GM23338 (cell line): ENCODE measurements around the gene IQSEC3.

Source experiments
- CREB1 ChIP-seq: fragments of 250-450 bp; sonication (Bioruptor Pico); IDR thresholded peaks from 2 replicates; pipeline ENCODE4 v1.5.0; 2020; ENCODE audit warnings: low read depth, mild to moderate bottlenecking, moderate library complexity
- CTCF ChIP-seq, 2 experiments: fragments of 200-600 bp in 1 of 2; sonication (generic) in 1 of 2; conservative IDR thresholded peaks; 2 replicates each; pipeline versions ENCODE4 v1.5.1 to v1.6.1; 2016 to 2017; ENCODE audit warnings: antibody characterized with exemption in 2 of 2, low read depth in 2 of 2, mild to moderate bottlenecking in 2 of 2, moderate library complexity in 1 of 2
- EZH2 ChIP-seq: fragments of 200-600 bp; sonication (generic); IDR thresholded peaks from one replicate; pipeline ENCODE4 v1.8.0; 2017; ENCODE audit warnings: antibody characterized with exemption, mild to moderate bottlenecking, low read depth; ENCODE audit not compliant: unreplicated experiment
- EZH2phosphoT487 ChIP-seq: fragments of 200-600 bp; sonication (generic); IDR thresholded peaks from one replicate; pipeline ENCODE4 v1.8.1; 2018; ENCODE audit warnings: antibody characterized with exemption; ENCODE audit not compliant: unreplicated experiment
- JUNB ChIP-seq: IDR thresholded peaks from one replicate; pipeline ENCODE4 v1.6.1; 2016; ENCODE audit warnings: antibody characterized with exemption; ENCODE audit not compliant: unreplicated experiment
- POLR2AphosphoS5 ChIP-seq: IDR thresholded peaks from 2 replicates; pipeline ENCODE4 v1.6.1; 2016; ENCODE audit warnings: antibody characterized with exemption, low read depth
- ZNF114 ChIP-seq: fragments of 250-450 bp; sonication (Bioruptor Pico); IDR thresholded peaks from 2 replicates; pipeline ENCODE4 v1.5.0; 2020; ENCODE audit warnings: mild to moderate bottlenecking, moderate library complexity
- TF ChIP-seq, protein P1 (sequence below): fragments of 250-450 bp; sonication (Bioruptor Pico); IDR thresholded peaks from 2 replicates; pipeline ENCODE4 v1.5.0; 2020; ENCODE audit warnings: mild to moderate bottlenecking, moderate library complexity
- TF ChIP-seq, protein P2 (sequence below): IDR thresholded peaks from one replicate; pipeline ENCODE4 v1.6.1; 2018; ENCODE audit warnings: antibody characterized with exemption; ENCODE audit not compliant: unreplicated experiment

- TF ChIP-seq CTCF (conservative IDR thresholded peaks at IDR 0.05; ENCODE audit: low read depth in 2 of 2) (no peak), POLR2AphosphoS5 (no peak), EZH2 (no peak), EZH2phosphoT487 (no peak), CREB1 (CRISPR knock-in tag) (no peak), ZNF114 (CRISPR knock-in tag) (no peak), JUNB (no peak)
- TF ChIP-seq, protein P1, sequence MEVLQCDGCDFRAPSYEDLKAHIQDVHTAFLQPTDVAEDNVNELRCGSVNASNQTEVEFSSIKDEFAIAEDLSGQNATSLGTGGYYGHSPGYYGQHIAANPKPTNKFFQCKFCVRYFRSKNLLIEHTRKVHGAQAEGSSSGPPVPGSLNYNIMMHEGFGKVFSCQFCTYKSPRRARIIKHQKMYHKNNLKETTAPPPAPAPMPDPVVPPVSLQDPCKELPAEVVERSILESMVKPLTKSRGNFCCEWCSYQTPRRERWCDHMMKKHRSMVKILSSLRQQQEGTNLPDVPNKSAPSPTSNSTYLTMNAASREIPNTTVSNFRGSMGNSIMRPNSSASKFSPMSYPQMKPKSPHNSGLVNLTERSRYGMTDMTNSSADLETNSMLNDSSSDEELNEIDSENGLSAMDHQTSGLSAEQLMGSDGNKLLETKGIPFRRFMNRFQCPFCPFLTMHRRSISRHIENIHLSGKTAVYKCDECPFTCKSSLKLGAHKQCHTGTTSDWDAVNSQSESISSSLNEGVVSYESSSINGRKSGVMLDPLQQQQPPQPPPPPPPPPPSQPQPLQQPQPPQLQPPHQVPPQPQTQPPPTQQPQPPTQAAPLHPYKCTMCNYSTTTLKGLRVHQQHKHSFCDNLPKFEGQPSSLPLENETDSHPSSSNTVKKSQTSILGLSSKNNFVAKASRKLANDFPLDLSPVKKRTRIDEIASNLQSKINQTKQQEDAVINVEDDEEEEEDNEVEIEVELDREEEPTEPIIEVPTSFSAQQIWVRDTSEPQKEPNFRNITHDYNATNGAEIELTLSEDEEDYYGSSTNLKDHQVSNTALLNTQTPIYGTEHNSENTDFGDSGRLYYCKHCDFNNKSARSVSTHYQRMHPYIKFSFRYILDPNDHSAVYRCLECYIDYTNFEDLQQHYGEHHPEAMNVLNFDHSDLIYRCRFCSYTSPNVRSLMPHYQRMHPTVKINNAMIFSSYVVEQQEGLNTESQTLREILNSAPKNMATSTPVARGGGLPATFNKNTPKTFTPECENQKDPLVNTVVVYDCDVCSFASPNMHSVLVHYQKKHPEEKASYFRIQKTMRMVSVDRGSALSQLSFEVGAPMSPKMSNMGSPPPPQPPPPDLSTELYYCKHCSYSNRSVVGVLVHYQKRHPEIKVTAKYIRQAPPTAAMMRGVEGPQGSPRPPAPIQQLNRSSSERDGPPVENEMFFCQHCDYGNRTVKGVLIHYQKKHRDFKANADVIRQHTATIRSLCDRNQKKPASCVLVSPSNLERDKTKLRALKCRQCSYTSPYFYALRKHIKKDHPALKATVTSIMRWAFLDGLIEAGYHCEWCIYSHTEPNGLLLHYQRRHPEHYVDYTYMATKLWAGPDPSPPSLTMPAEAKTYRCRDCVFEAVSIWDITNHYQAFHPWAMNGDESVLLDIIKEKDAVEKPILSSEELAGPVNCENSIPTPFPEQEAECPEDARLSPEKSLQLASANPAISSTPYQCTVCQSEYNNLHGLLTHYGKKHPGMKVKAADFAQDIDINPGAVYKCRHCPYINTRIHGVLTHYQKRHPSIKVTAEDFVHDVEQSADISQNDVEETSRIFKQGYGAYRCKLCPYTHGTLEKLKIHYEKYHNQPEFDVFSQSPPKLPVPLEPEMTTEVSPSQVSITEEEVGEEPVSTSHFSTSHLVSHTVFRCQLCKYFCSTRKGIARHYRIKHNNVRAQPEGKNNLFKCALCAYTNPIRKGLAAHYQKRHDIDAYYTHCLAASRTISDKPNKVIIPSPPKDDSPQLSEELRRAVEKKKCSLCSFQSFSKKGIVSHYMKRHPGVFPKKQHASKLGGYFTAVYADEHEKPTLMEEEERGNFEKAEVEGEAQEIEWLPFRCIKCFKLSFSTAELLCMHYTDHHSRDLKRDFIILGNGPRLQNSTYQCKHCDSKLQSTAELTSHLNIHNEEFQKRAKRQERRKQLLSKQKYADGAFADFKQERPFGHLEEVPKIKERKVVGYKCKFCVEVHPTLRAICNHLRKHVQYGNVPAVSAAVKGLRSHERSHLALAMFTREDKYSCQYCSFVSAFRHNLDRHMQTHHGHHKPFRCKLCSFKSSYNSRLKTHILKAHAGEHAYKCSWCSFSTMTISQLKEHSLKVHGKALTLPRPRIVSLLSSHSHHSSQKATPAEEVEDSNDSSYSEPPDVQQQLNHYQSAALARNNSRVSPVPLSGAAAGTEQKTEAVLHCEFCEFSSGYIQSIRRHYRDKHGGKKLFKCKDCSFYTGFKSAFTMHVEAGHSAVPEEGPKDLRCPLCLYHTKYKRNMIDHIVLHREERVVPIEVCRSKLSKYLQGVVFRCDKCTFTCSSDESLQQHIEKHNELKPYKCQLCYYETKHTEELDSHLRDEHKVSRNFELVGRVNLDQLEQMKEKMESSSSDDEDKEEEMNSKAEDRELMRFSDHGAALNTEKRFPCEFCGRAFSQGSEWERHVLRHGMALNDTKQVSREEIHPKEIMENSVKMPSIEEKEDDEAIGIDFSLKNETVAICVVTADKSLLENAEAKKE (CRISPR knock-in tag): no peak
- TF ChIP-seq, protein P2, sequence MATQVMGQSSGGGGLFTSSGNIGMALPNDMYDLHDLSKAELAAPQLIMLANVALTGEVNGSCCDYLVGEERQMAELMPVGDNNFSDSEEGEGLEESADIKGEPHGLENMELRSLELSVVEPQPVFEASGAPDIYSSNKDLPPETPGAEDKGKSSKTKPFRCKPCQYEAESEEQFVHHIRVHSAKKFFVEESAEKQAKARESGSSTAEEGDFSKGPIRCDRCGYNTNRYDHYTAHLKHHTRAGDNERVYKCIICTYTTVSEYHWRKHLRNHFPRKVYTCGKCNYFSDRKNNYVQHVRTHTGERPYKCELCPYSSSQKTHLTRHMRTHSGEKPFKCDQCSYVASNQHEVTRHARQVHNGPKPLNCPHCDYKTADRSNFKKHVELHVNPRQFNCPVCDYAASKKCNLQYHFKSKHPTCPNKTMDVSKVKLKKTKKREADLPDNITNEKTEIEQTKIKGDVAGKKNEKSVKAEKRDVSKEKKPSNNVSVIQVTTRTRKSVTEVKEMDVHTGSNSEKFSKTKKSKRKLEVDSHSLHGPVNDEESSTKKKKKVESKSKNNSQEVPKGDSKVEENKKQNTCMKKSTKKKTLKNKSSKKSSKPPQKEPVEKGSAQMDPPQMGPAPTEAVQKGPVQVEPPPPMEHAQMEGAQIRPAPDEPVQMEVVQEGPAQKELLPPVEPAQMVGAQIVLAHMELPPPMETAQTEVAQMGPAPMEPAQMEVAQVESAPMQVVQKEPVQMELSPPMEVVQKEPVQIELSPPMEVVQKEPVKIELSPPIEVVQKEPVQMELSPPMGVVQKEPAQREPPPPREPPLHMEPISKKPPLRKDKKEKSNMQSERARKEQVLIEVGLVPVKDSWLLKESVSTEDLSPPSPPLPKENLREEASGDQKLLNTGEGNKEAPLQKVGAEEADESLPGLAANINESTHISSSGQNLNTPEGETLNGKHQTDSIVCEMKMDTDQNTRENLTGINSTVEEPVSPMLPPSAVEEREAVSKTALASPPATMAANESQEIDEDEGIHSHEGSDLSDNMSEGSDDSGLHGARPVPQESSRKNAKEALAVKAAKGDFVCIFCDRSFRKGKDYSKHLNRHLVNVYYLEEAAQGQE: no peak
These were observed 12.4 kb downstream of the IQSEC3 start for GRCh38 chr12:78981-79380.
